Activated naive CD4-positive, alpha-beta T cell treated with Interleukin-2 at 50 U/mL for 16 hours (primary cell): ENCODE results near the gene TGFBR3.

ENCODE experiments used
- DNase-seq: peaks from one replicate; pipeline ENCODE4 v3.0.0-alpha.2; 2020

Gene TGFBR3

DNA sequence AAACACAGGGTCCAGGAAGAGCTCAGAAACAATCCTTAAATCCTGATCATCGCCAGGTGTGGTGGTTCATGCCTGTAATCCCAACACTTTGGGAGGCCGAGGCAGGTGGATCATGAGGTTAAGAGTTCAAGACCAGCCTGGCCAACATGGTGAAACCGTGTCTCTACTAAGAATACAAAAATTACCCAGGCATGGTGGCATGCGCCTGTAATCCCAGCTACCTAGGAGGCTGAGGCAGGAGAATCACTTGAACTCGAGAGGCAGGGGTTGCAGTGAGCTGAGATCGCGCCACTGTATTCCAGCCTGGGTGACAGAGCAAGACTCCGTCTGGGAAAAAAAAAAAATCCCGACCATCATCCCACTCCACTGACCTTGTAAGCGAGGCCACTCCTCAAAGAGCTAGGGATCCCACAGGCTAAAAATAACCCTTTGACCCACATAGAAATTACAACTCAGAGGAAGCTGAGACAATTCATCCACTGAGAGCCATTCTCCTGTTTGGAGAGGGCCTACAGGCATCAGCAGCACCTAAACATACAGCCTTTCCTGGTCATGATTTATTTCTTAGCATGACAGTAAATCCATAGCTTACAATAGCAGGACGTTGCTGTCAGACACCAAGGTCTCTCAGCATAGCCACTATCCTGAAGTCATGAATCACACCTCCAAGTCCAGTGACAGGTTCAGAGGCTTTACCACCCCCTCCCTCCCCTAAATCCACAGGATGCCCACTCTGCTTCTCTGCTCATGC, 66.7 kb downstream of the TGFBR3 start:
- no peak for DNase-seq

DNA sequence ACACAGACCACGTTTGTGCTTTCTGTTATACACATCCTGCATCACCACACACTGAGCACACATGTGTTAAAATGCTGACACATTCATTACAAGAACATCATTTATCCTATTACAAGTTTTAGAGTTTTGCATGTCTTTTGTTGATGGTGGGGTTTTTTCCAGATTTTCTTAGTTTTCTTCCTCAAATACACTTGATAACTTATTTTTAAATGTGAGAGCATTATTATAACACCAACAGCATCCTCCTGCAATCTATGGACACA, 67.3 kb downstream of the TGFBR3 start:
- DNase-seq: no peak

DNA sequence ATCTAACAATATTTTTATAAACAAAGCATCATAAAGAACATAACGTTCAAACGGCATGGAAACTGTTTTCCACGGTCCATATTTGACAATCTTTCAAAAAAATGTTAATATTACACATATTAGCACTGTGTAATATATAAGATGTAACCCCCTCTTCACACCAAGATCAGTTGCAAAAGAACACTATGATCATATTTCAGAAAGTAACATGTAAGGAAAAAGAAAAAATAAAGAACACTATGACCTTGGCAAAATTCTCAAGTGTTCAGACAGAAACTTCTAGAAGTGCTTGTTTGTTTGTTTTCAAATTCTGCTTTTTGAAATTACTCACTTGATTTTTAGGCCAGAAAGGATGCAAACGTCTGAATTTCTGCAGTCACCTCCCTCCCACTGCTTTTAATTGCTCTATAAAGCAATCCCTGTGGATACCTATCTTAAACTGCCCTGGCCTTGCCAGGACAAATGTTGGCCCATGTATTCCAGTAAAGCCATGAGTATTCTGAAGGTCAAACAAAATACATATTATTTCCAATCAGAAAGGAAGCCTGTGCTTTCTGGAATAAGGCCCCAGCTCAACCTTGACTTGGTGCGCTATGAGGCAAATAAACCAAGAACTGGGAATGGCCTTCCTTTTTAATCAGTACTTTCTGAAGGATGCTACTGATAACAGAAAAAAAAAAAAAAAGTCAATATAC, 68.6 kb downstream of the TGFBR3 start:
- no peak for DNase-seq

DNA sequence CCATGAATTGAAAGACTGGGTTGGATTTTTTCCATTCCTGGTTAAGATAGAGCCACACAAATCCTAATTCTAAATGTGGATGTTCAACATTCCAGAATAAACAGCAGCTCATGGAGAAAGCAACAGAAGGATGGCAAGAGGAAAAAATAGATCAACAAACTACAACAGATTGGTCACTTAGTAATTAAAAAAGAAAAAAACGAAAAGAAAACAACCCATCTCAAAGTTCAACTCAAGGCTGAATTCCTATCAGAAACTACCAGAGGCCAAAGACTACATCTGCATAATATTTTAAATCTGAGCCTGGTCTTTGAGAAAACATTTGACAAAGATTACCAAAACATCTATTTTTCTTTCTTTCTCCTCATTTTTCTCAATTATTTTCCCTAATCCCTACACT, 69.9 kb downstream of the TGFBR3 start:
- no peak for DNase-seq

DNA sequence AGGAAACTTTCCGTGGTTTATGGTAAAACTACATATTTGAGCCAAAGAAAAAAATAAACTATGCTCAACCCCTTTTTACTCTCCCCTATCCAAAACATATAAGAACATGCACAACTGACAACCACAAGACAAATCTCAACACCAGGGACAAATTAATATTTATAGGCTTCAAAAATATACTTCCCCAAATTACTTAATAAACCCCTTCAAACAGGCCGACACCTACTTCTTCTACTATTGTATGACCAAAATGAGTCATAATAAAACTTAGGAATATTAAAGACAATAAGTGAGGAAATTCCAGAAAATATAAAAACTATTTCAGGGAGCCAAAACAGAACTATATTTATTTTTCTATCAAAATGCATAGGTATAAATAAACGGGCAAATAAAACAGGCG, 71.5 kb downstream of the TGFBR3 start:
- no peak for DNase-seq

DNA sequence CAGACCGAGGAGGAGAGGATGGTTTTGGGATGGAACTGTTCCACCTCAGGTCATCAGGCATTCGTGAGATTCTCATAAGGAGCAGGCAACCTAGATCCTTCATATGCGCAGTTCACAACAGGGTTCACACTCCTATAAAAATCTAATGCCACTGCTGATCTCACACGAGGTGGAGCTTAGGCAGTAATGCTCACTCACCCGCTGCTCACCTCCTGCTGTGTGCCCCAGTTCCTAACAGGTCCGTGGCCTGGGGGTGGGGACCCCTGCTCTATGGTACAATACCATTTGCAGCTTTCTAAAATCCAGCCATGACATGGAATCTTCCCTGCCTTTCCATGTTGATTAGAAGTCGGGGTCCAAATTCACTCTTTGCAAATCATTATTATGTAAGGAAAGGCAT, 72.1 kb downstream of the TGFBR3 start:
- DNase-seq: no peak

DNA sequence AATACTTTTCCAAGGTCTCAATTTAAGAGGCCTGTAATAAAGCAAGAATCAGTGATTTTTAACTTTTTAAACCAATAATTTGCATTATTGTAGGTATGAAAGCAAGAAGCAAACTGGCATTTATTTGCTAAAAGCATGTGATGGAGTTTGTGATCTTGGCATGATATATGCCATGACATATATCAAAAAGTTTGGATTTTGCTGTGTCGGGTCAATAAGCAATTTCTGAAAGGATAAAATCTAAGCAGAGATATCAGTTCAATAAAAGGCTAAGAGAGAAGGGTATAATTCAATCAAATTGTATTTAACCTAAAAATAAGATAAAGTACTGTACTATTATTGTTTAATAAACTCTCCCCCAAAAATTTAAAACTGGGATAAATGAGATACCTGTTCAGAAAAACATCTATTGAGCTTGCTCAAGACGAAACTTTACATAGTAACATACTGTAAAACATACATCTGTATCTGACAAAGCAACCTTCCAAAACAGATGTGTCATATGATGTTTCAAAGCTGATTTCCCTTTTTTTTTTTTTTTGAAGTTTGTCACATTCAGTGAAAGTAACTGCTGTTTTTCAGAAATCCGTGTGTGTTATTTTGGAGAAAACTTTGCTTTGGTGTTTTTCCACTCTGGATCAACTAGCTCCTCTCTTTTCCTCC, 74.5 kb downstream of the TGFBR3 start:
- no peak for DNase-seq

DNA sequence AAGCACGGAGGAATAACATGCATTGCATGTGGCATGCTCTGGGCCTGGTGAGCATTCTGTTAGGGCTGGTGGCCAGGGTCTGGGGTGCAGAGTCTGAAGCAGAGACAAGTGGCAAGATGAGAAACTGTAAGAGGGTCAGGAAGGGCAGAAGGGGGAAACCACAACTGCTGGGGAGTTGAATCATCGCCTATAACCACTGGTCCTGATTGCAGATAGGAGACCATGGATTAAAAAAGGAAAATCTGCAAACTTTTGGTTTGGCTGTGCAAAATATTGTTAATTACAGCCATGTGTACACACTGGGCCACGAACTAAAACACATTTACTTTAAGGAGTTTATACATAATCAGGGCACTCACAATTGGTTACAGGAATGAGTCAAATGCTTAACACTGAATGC, 76.6 kb downstream of the TGFBR3 start:
- no peak for DNase-seq

DNA sequence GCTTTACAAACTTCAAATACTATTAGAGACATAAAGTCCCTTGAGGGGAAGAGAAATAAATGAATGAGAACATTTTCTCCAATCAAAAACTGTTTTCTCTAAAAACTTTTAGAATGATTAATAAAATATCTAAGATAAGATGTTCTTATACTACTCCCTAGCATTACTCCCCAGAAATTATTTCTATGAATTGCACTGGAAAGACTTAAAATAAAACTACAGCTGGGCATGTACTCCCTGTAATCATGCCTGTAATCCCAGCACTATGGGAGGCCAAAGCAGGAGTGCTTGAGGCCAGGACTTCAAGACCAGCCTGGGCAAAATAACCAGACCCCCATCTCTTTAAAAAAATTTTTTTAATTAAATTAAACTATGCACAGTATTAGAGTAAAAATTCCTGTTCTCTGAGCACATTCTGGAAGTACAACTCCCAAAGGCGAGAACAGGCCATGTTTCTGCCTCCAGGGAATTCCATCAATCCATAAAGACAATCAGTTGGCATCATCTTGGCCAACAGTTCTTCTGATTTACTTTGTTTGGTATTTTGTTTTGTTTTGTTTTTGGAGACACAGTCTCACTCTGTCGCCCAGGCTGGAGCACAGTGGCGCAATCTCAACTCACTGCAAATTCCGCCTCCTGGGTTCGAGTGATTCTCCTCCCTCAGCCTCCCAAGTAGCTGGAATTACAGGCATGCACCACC, 77.9 kb downstream of the TGFBR3 start:
- DNase-seq: no peak

DNA sequence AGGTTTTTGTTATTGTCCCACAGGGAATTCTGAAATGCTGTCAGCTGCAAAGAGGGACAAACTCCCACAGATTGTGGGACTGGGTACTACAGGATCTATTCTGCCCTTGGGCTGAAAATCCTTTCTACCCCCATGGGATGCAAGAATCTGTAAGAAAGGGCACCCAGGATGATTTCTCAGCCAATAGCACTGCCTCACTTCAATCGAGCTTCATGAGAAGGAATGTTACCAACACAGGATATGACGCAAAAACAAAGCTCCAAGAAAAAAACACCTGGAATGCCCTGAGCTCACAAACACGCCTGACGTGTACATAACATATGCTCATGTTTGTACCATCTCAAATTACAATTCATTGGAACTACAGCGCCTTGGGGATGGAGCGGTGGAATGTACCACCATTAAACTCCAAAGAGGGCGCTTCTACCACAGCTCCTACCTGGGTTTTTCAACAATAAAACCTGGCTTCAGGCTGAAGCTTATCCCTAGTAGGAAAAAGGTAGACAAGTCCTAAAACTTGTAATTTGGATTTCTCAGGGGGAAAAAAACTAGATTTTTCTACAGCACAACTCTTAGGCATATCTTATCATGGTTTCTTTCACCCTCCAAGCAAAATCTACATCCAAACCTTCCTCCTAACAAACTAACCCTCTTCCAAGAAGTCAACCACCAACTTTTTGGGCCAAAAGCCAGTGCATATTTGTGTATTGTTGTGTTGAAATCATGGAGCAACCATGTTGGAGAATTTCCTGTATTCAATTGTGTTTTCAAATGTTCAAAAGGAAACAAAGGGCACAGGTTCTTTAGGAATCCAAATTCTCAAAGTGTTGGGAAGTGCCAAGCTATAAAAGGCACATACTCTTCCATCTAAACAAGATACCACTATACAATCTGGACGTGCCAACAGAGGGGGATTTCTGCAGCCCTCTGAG, 78.9 kb downstream of the TGFBR3 start:
- DNase-seq: no peak

DNA sequence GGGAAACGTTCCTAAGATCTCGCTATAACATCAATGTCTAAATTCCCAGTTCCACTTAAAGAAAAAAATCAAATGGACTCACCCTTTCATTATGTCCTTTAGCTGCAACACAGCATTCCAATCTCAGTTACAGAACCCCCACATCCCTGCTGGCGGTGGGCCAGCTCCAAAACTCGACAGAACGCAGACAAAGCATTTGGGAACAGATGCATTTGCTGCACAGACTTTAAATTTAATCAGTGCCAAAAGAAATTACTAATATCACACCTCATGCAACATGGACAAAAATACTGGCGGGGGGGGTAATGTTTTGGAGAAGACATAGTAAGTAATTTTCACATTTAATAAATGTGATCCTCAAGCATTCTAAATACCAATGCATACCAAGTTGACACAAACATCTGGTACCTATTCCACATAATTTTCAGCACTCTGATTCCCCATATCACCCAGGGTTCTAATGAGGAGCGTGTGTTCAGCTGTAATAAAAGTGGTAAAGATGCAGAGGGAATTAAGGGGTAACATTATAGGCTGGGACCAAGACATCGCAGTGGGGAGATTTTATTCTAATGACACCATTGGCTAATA, 79.7 kb downstream of the TGFBR3 start:
- DNase-seq: no peak

DNA sequence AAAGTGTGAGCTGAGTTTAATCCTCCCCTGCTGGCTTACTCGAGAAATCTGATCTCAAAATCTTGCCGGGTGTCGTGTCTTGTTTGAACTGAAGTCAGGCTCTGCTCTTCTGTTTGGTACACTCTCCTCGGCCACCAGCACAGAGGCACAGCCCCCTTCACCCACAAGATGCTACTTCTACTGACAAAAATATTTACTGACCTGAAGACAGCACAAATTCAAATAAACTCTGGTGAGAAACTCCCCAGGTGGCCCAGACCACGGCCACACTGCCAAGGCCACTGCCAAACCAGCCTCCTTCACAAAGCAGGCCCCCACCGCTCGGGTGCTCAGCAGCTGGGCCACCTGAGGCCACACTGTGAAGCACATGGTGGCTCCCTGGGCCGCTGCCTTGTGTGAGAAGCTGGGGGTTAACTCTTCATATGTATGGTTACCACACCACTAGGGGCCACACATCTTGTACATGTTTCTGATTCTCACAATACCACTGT, 80.6 kb downstream of the TGFBR3 start:
- DNase-seq: no peak

DNA sequence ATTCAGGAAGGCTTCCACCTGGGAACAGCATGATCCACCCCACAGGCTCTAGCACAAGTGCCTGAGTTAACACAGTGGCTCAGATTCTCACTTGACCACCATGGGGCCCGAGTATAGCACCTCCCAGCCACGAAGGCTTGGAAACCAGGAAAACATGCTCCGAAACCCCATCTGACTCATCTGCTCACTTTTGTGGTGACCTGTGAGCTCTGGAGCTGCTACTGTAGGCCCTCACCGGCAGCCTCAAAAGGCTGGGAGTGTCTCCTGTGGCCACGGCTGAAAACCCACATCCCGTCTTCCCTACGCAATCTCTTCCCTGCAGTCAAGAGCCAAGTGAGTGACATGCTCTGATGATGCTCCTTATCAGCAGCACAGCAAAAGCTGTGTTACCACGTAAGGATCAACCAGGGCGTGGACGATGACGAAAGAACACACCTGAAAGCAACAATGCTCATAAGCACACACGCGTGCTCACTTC, 81.4 kb downstream of the TGFBR3 start:
- DNase-seq: peak; percentile 77

DNA sequence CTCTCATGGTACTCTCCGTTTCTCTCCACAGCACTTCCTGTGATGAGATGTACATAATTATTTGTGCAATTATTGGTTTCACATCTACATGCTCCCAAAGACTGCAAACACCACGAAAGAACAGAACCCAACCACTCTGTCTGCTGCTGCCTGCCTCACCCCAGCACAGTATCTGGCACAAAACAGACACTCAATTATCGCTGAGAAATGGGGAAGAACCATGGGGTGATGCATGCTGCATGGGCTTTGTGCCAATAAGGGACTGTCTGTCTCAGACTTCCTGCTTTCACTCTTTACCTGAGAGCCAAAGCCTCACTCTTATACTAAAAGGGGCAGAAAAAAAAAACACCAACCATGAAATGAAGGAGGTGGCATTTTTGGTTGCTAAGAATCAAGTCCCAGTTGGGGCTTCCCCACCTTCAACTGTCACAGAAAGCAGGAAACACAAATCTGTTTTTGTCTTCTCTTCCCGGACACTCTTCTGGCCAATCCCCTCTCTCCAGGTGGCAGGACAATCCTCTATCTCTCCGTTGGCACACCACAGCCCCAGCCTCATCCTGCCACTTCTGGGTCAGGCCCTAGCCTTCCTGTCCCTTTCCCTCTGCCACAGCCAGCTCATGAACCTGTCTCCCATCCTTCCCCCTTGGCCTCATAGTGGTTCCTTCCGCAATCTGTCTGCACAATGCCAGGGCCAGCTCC, 82.0 kb downstream of the TGFBR3 start:
- DNase-seq: peak; percentile 69

DNA sequence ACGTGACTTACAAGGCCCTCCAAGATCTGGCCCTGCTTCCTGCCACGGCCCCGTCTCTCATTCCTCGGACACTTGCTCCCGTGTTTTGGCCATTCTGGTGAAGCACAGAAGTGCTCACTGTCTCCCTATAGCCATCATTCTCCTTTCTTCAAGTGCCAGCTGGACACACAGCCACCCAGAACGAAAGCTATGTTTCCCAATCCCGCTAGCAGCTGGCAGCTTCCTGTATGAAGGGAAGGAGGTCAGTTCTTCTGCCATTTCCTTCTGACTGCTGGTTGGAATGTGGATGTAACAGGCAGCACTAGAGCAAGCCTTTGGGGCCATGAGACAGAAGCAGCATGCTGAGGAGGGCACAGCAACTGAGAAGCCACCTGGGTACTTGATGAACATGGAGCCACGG, 82.8 kb downstream of the TGFBR3 start:
- DNase-seq: no peak

DNA sequence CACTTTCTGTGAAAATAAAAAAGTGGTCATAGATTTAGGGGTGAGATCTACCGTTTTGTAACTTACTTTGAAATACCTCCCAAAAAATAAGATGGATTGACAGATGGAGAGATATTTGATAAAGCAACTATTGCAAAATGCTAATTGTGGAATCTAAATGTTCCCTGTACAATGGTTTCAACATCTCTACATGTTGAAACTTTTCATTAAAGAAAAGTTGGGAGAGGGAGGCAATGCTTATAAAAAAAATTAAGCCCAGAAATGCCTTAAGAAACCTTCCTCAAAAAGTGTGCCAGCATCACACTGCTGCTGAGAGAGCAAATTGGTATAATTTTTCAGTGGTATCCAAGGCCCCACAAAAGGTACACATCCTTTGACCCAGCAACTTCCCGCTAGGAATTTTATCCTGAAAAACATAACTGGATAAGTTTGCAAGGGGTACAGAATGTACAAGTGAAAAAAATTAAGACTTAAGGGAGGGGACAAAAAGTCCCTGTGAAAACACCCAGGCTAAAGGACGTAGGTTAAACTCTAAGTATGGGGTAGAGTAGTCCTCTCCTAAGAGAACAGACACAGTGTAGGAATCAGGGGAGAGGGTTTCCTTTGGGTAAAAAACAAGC, 84.3 kb downstream of the TGFBR3 start:
- no peak for DNase-seq

DNA sequence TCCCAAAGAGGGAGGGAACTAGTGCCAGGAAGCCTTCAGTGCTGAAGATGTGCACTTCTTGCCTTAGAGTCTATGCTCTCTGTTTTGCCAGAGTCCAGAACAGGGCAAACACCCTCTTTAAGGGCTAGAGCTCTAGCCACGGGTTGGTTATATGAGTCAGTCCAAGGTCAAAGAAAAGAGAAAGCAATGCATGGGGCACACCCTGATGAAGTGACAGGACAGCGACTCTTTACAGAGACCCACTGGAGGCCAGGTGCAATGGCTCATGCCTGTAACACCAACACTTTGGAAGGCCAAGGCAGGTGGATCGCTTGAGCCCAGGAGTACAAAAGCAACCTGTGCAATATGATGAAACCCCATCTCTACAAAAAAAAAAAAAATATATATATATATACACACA, 86.1 kb downstream of the TGFBR3 start:
- DNase-seq: no peak

DNA sequence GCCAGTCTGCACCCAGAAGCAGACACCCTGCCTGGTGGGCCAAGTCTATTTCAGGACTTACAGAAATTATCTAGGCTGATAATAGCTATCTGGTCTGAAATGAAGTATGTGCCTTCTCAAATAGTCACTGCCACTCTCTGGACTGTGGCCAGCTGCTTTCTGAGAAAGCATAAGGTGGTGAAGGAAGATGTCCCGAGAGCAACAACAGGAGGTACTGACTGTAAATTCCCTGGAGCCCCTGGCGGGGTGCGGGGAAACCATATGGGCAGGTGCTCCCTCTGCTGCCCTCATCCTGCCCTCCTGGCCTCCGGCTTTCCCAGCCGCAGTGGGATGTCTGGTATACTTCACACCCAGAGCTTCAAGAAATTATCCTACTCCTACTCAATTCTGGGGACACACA, 86.8 kb downstream of the TGFBR3 start:
- no peak for DNase-seq

DNA sequence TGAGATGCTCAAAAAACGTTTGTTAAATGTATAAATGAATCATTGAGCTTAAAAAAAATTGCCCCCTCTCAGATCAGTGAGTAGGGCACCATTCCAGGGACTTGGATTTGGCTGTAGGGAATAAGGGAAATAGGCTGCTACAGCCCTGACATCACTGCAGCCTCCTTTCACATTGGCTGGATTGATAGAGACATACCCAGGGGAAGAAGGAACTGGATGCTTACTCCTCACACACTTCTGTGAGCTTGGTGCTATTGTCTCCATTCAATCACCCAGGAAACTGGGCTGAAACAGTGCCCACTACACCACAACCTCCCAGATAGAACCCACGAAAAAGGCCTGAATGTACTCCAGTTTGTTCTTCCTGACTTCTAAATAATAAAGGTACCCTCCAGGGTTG, 87.2 kb downstream of the TGFBR3 start:
- no peak for DNase-seq

DNA sequence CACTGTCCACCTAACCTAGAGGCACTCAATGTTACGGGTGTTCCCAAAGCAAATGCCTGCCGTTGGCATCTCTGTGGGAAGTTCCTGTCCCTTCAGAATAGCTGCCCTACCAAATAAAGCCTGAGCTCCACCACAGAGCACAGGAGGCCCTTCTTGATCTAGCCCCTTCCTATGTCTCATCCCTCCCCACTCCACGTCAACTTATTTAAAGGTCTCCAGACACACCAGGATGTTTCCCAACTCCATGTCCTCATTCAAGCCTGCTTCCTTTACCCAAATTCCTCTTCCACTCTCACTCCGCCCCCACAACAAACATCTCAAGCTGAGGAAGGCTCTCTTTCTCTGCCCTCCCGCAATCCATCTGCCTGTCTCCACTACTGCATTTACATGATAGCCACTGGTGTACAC, 87.7 kb downstream of the TGFBR3 start:
- DNase-seq: no peak

DNA sequence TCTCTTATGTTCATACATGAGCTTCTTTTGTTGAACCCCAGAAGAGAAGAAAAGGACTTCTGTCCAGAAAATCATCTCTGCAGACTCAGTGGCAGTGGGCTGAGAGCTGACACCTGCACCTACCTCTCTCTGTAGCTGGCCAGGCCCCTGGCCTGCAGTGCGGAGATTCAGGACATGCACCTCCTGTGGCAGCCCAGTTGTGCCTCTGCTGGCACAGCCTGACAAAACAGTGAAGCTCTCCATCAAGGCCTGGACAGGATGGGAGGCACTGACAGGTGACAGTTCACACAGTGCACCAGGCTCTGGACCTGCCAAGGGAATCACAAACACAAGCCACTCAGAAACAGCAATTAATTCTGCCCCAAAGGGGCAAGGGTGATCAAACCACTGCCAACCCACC, 88.8 kb downstream of the TGFBR3 start:
- DNase-seq: no peak
